HepG2 (cell line): ENCODE results near the gene RERE. TPM values are rescaled to one million over a fixed set of nuclear protein-coding genes. Genes with fewer than 3 reads are reported as not detected.

Experiments
- ATAC-seq: fragments of 200-7000 bp; cut with Tn5 transposase; 3 replicates; pipeline ENCODE4 v1.9.1; 2020; ENCODE audit warnings: mild to moderate bottlenecking, moderate library complexity
- BruUV-seq: library from RNA; stranded (reverse); fragments of 400-500 nt; replicated peaks from 2 replicates; lab custom pipeline; 2021; lab: Mats Ljungman, UMichigan
- CTCF ChIA-PET: fragments of 300-600 bp; formaldehyde crosslinking; extraction: SDS; loops from one replicate; lab custom pipeline; 2021; ENCODE audit warnings: low total read pairs, inconsistent platforms, low intra/inter-chr PET ratio; lab: Yijun Ruan, JAX
- POLR2A ChIA-PET: fragments of 350-600 bp; sonication (Branson Sonifier 250); formaldehyde crosslinking; loops from one replicate; lab custom pipeline; 2020; ENCODE audit warnings: antibody characterized with exemption, inconsistent platforms; lab: Yijun Ruan, JAX
- DNase-seq: peaks from one replicate; pipeline ENCODE4 v3.0.0-alpha.2; 2015; ENCODE audit warnings: low spot score
- FAIRE-seq: peaks from 3 replicates; lab custom pipeline; 2011; peaks lifted over from hg19 to GRCh38; lab: Jason Lieb, UNC
- H2AFZ ChIP-seq: one replicate; pipeline ENCODE4 v1.6.1; 2011; ENCODE audit warnings: low read length, inconsistent platforms
- H3K27ac ChIP-seq: fragments of 300-600 bp; 3 replicates; pipeline ENCODE4 v1.8.0; 2011; ENCODE audit warnings: mixed run types, mild to moderate bottlenecking, mixed read lengths, low read length, inconsistent platforms; ENCODE audit not compliant: insufficient read depth; ENCODE audit errors: extremely low read length
- H3K27me3 ChIP-seq, 2 experiments: fragments of 200-600 bp in 1 of 2; 2 replicates in 1 of 2; 3 replicates in 1 of 2; pipeline versions ENCODE4 v1.6.0 to v1.8.0; 2011; ENCODE audit warnings: low read length in 2 of 2, mild to moderate bottlenecking in 2 of 2, moderate library complexity in 2 of 2, inconsistent platforms in 1 of 2; ENCODE audit not compliant: insufficient read depth in 2 of 2, control insufficient read depth in 1 of 2
- H3K36me3 ChIP-seq, 2 experiments: fragments of 200-600 bp in 1 of 2; replicated peaks in 1 of 2; 2 replicates in 1 of 2; 3 replicates in 1 of 2; pipeline versions ENCODE4 v1.5.1 to v1.8.0; 2011; ENCODE audit warnings: low read length in 2 of 2, inconsistent platforms in 1 of 2; ENCODE audit not compliant: insufficient read depth in 2 of 2, control insufficient read depth in 1 of 2
- H3K4me1 ChIP-seq: 2 replicates; pipeline ENCODE4 v1.5.1; 2012; ENCODE audit warnings: low read length, inconsistent platforms; ENCODE audit not compliant: insufficient read depth
- H3K4me2 ChIP-seq: 2 replicates; pipeline ENCODE4 v1.6.0; 2011; ENCODE audit warnings: low read depth, low read length, inconsistent platforms
- H3K4me3 ChIP-seq, 3 experiments: fragments of 200-600 bp in 1 of 3; sonication (generic), shearing (Covaris generic) in 1 of 3; replicated peaks in 1 of 3; 2 replicates each; pipeline ENCODE4 v1.5.1; 2011 to 2016; ENCODE audit warnings: low read length in 3 of 3, inconsistent platforms in 2 of 3, low read depth in 2 of 3, mild to moderate bottlenecking in 2 of 3, control low read depth in 1 of 3, mixed read lengths in 1 of 3; ENCODE audit not compliant: insufficient read depth in 1 of 3
- H3K79me2 ChIP-seq: one replicate; pipeline ENCODE4 v1.6.1; 2011; ENCODE audit warnings: low read length, inconsistent platforms; ENCODE audit not compliant: insufficient read depth
- H3K9ac ChIP-seq: 2 replicates; pipeline ENCODE4 v1.6.0; 2011; ENCODE audit warnings: mild to moderate bottlenecking, low read depth, low read length, inconsistent platforms; ENCODE audit not compliant: insufficient read depth
- H3K9me3 ChIP-seq: 2 replicates; pipeline ENCODE4 v1.5.1; 2012; ENCODE audit warnings: mild to moderate bottlenecking, low read length
- H4K20me1 ChIP-seq: 2 replicates; pipeline ENCODE4 v1.6.0; 2011; ENCODE audit warnings: inconsistent platforms, mild to moderate bottlenecking, low read length, moderate library complexity; ENCODE audit not compliant: insufficient read depth
- ATF1 ChIP-seq: IDR thresholded peaks from 2 replicates; pipeline ENCODE4 v1.6.1; 2016; ENCODE audit warnings: mild to moderate bottlenecking, control low read depth
- ETV5 ChIP-seq: IDR thresholded peaks from 2 replicates; pipeline ENCODE4 v1.6.1; 2018; ENCODE audit warnings: missing biosample characterization, missing genetic modification reagents, inconsistent platforms, borderline replicate concordance
- FOXM1 ChIP-seq: sonication (generic); formaldehyde crosslinking; IDR thresholded peaks from 2 replicates; pipeline ENCODE4 v1.5.0; 2020; ENCODE audit warnings: missing genetic modification reagents
- LBX2 ChIP-seq: sonication (generic); formaldehyde crosslinking; IDR thresholded peaks from 2 replicates; pipeline ENCODE4 v1.5.0; 2020; ENCODE audit warnings: missing genetic modification reagents, mild to moderate bottlenecking, borderline replicate concordance
- PHF5A ChIP-seq: IDR thresholded peaks from one replicate; pipeline ENCODE4 v1.6.1; 2018; ENCODE audit warnings: low read depth, missing genetic modification reagents; ENCODE audit not compliant: unreplicated experiment
- SMAD1 ChIP-seq: sonication (generic); formaldehyde crosslinking; IDR thresholded peaks from 2 replicates; pipeline ENCODE4 v1.4.0; 2020; ENCODE audit warnings: missing genetic modification reagents, low read depth, mild to moderate bottlenecking, borderline replicate concordance
- TEAD3 ChIP-seq: optimal IDR thresholded peaks from 2 replicates; pipeline ENCODE3; 2016; ENCODE audit warnings: borderline replicate concordance
- ZNF136 ChIP-seq: sonication (generic); formaldehyde crosslinking; IDR thresholded peaks from 2 replicates; pipeline ENCODE4 v1.8.1; 2022; ENCODE audit warnings: low read depth, mild to moderate bottlenecking, moderate library complexity, missing genetic modification reagents
- ZNF17 ChIP-seq: sonication (generic); formaldehyde crosslinking; IDR thresholded peaks from 2 replicates; pipeline ENCODE4 v1.5.0; 2020; ENCODE audit warnings: mild to moderate bottlenecking, missing genetic modification reagents
- ZNF331 ChIP-seq: sonication (generic); formaldehyde crosslinking; IDR thresholded peaks from 2 replicates; pipeline ENCODE4 v1.4.0; 2020; ENCODE audit warnings: missing genetic modification reagents
- ZNF432 ChIP-seq: sonication (generic); formaldehyde crosslinking; IDR thresholded peaks from 2 replicates; pipeline ENCODE4 v1.5.0; 2020; ENCODE audit warnings: missing genetic modification reagents, mild to moderate bottlenecking, borderline replicate concordance
- ZNF501 ChIP-seq: sonication (generic); formaldehyde crosslinking; IDR thresholded peaks from 2 replicates; pipeline ENCODE4 v1.5.1; 2020; ENCODE audit warnings: mild to moderate bottlenecking, moderate library complexity, missing genetic modification reagents
- ZNF567 ChIP-seq: sonication (generic); formaldehyde crosslinking; IDR thresholded peaks from 2 replicates; pipeline ENCODE4 v1.8.1; 2023; ENCODE audit warnings: mild to moderate bottlenecking, missing genetic modification reagents, borderline replicate concordance
- ZNF678 ChIP-seq: sonication (generic); formaldehyde crosslinking; IDR thresholded peaks from 2 replicates; pipeline ENCODE4 v1.4.0; 2020; ENCODE audit warnings: mild to moderate bottlenecking, missing genetic modification reagents
- ZSCAN25 ChIP-seq: sonication (generic); formaldehyde crosslinking; IDR thresholded peaks from 2 replicates; pipeline ENCODE4 v1.8.0; 2022; ENCODE audit warnings: mild to moderate bottlenecking, missing genetic modification reagents
- WGBS: methylation state at CpG from one replicate; pipeline ENCODE4 v1.1.6; 2017; ENCODE audit warnings: low lambda C conversion rate; 5-methylcytosine and 5-hydroxymethylcytosine counted together
- in situ Hi-C: cut with HindIII; loops from 2 replicates; pipeline ENCODE4 v1.10.0; 2017; ENCODE audit warnings: low pct_unique_long_range_greater_than_20kb; ENCODE audit not compliant: extremely low pct_ligation_motif_present
- intact Hi-C: fragments of 100-400 bp; cut with micrococcal nuclease; formaldehyde crosslinking; loops from one replicate; pipeline ENCODE4 v1.10.0; 2022; ENCODE audit not compliant: unreplicated experiment
- polyA plus RNA-seq, 8 experiments: library from polyadenylated mRNA; depleted of rRNA in 3 of 8; stranded (reverse) in 7 of 8; unstranded in 1 of 8; fragments of >200 nt; fragmentation: Illumina TruSeq in 4 of 8; extraction: Trizol in 4 of 8; gene quantifications; 2 replicates each; pipeline versions ENCODE4 v1.2.1 to v1.2.3, GENCODE V29; 2011 to 2016; ENCODE audit warnings: low read depth in 4 of 8, missing spikeins in 1 of 8, mixed read lengths in 1 of 8; ENCODE audit not compliant: insufficient read depth in 1 of 8
- total RNA-seq, 5 experiments: library from RNA; depleted of rRNA; stranded (reverse); fragments of >200 nt; fragmentation: Illumina TruSeq; extraction: Trizol; gene quantifications; 2 replicates each; pipeline ENCODE4 v1.2.3, GENCODE V29; 2016; ENCODE audit warnings: low read depth in 1 of 5
- TF ChIP-seq, protein P1 (sequence below): sonication (generic); formaldehyde crosslinking; IDR thresholded peaks from 2 replicates; pipeline ENCODE4 v1.8.1; 2023; ENCODE audit warnings: missing genetic modification reagents, inconsistent platforms, borderline replicate concordance
- TF ChIP-seq, protein P2 (sequence below): sonication (generic); formaldehyde crosslinking; IDR thresholded peaks from 2 replicates; pipeline ENCODE4 v1.8.0; 2022; ENCODE audit warnings: mild to moderate bottlenecking, missing genetic modification reagents, moderate library complexity

RERE gene
- total and polyA plus RNA-seq, 2 of the 13 experiments (the other 11 are each of a cell fraction or from before 2014, with no cell fraction given), result 18.3 to 21.9 TPM

DNA sequence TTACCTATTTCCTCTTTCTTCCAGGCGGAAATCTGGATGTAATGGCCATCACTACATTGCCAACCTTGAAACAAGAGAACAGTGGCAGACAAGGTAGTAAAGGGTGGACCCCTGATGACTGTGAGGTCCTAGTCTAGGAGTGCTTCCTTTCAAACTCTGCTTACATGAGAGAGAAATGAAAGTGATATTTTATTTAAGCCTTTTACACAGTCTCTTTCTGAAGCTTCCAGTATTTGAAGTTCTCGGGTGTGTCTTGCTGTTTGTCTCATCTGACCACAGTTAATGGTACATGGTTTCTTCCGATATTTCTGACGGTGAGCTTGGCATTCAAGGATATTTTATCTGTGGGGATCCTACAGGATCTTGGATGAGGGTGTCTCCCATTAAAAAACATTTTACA lies 284.3 kb downstream of the RERE start:
- no peak for DNase-seq
- BruUV-seq, result no TSS peak
- ATAC-seq, result no peak
- H3K27me3 ChIP-seq, result no peaks in the 10 kb centered on the region
- no peaks in the 10 kb centered on the region for H3K9me3 ChIP-seq
- WGBS, result 95% methylated on average over 4 of the region's 4 CpGs
- no peak overlapping the region for H3K4me2 ChIP-seq
- ChIA-PET POLR2A (no interaction called here), CTCF (no interaction called here)
- TF ChIP-seq ZNF567 (CRISPR knock-in tag), result no peak
- no peak for TF ChIP-seq FOXM1
- TF ChIP-seq ATF1 (CRISPR knock-in tag), result no peak
- TF ChIP-seq ZNF432, result no peak
- TF ChIP-seq LBX2 (CRISPR knock-in tag), result no peak
- TF ChIP-seq ZNF17 (CRISPR knock-in tag), result no peak
- no peak for TF ChIP-seq PHF5A (CRISPR knock-in tag)
- no peak for TF ChIP-seq ZNF678 (CRISPR knock-in tag)
- no peak for TF ChIP-seq ZNF331 (CRISPR knock-in tag)
- TF ChIP-seq TEAD3 (CRISPR knock-in tag), result no peak
- TF ChIP-seq, protein P1, sequence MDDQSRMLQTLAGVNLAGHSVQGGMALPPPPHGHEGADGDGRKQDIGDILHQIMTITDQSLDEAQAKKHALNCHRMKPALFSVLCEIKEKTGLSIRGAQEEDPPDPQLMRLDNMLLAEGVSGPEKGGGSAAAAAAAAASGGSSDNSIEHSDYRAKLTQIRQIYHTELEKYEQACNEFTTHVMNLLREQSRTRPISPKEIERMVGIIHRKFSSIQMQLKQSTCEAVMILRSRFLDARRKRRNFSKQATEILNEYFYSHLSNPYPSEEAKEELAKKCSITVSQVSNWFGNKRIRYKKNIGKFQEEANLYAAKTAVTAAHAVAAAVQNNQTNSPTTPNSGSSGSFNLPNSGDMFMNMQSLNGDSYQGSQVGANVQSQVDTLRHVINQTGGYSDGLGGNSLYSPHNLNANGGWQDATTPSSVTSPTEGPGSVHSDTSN (CRISPR knock-in tag), result no peak
- no peak for TF ChIP-seq ZNF136
- TF ChIP-seq ETV5 (CRISPR knock-in tag), result no peak
- TF ChIP-seq ZNF501 (CRISPR knock-in tag), result no peak
- no peak for TF ChIP-seq SMAD1 (CRISPR knock-in tag)
- no peak for TF ChIP-seq ZSCAN25 (CRISPR knock-in tag)
- TF ChIP-seq, protein P2, sequence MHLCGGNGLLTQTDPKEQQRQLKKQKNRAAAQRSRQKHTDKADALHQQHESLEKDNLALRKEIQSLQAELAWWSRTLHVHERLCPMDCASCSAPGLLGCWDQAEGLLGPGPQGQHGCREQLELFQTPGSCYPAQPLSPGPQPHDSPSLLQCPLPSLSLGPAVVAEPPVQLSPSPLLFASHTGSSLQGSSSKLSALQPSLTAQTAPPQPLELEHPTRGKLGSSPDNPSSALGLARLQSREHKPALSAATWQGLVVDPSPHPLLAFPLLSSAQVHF (CRISPR knock-in tag), result no peak
- H3K79me2 ChIP-seq, result peaks cover 10% of the 10 kb centered on the region
- peaks cover 19% of the 10 kb centered on the region; the same call in 1 of the 2 replicates for H4K20me1 ChIP-seq
- H3K4me3 ChIP-seq, result no peak overlapping the region
- intact Hi-C loops (no loop called here), in situ Hi-C loops (no loop called here)
- H3K27ac ChIP-seq, result no peak overlapping the region
- H3K36me3 ChIP-seq, result peaks cover 11 to 38% of the 10 kb centered on the region in 2 experiments
- no peak overlapping the region for H2AFZ ChIP-seq
- no peak for FAIRE-seq
- no peak overlapping the region for H3K9ac ChIP-seq
- H3K4me1 ChIP-seq, result peaks cover 12% of the 10 kb centered on the region
